K562 (cell line): ENCODE measurements around the gene ENTPD3. TPM values are rescaled to one million over a fixed set of nuclear protein-coding genes. Genes with fewer than 3 reads are reported as not detected.

Experiments
- DLX4 ChIP-seq: fragments of 250-450 bp; sonication (Bioruptor Pico); IDR thresholded peaks from 2 replicates; pipeline ENCODE4 v1.6.1; 2021; ENCODE audit warnings: mild to moderate bottlenecking
- ERF ChIP-seq: fragments of 450-650 bp; formaldehyde crosslinking; IDR thresholded peaks from 2 replicates; pipeline ENCODE4 v1.4.0; 2020; ENCODE audit warnings: mild to moderate bottlenecking, mixed read lengths
- FIP1L1 ChIP-seq: fragments of 200-400 bp; formaldehyde crosslinking; IDR thresholded peaks from 2 replicates; pipeline ENCODE4 v1.6.1; 2018; ENCODE audit warnings: mild to moderate bottlenecking, low read depth, low read length; ENCODE audit not compliant: poor library complexity, severe bottlenecking
- FOXA3 ChIP-seq, 2 experiments: fragments of 450-650 bp in 1 of 2; sonication (generic) in 1 of 2; formaldehyde crosslinking; IDR thresholded peaks in 1 of 2; conservative IDR thresholded peaks in 1 of 2; 2 replicates each; pipeline versions ENCODE4 v1.4.0 to v1.8.0; 2020 to 2022; ENCODE audit warnings: mild to moderate bottlenecking in 2 of 2, missing genetic modification reagents in 1 of 2
- FOXJ3 ChIP-seq: sonication (generic); formaldehyde crosslinking; IDR thresholded peaks from 2 replicates; pipeline ENCODE4 v1.4.0; 2020; ENCODE audit warnings: mild to moderate bottlenecking, missing genetic modification reagents
- GABPB2 ChIP-seq: fragments of 250-450 bp; sonication (Bioruptor Pico); conservative IDR thresholded peaks from 2 replicates; pipeline ENCODE4 v1.5.1; 2021; ENCODE audit warnings: mild to moderate bottlenecking
- HMGN3 ChIP-seq: IDR thresholded peaks from 2 replicates; pipeline ENCODE4 v1.6.1; 2011; ENCODE audit warnings: borderline replicate concordance, low read depth, mild to moderate bottlenecking, mixed read lengths, low read length; ENCODE audit not compliant: insufficient read length; ENCODE audit errors: extremely low read depth
- KAT8 ChIP-seq: fragments of 450-650 bp; IDR thresholded peaks from 2 replicates; pipeline ENCODE4 v1.6.1; 2016; ENCODE audit warnings: low read depth, mild to moderate bottlenecking
- KDM2B ChIP-seq: fragments of 250-450 bp; sonication (Bioruptor Pico); IDR thresholded peaks from 2 replicates; pipeline ENCODE4 v1.8.0; 2021; ENCODE audit warnings: mild to moderate bottlenecking, moderate library complexity
- KLF10 ChIP-seq: fragments of 250-450 bp; sonication (Bioruptor Pico); IDR thresholded peaks from 2 replicates; pipeline ENCODE4 v1.6.1; 2021; ENCODE audit warnings: matching md5 sums
- LARP7 ChIP-seq: fragments of 450-650 bp; IDR thresholded peaks from 2 replicates; pipeline ENCODE4 v1.6.1; 2016
- NFIX ChIP-seq: fragments of 250-450 bp; sonication (Bioruptor Pico); IDR thresholded peaks from 2 replicates; pipeline ENCODE4 v1.4.0; 2020; ENCODE audit warnings: low read depth, mild to moderate bottlenecking, moderate library complexity
- PHB ChIP-seq: fragments of 250-450 bp; sonication (Bioruptor Pico); IDR thresholded peaks from 2 replicates; pipeline ENCODE4 v1.5.0; 2021
- RNF2 ChIP-seq: sonication (generic); IDR thresholded peaks from 2 replicates; pipeline ENCODE4 v1.6.1; 2016
- SETDB1 ChIP-seq: IDR thresholded peaks from one replicate; pipeline ENCODE4 v1.6.1; 2012; ENCODE audit warnings: low read length, control low read depth, inconsistent platforms
- SIX5 ChIP-seq, 2 experiments: IDR thresholded peaks; 2 replicates each; pipeline ENCODE4 v1.6.1; 2011; ENCODE audit warnings: low read length in 2 of 2, borderline replicate concordance in 1 of 2, low read depth in 1 of 2, mild to moderate bottlenecking in 1 of 2, moderate library complexity in 1 of 2; ENCODE audit not compliant: insufficient read depth in 1 of 2
- SMC3 ChIP-seq: conservative IDR thresholded peaks from 2 replicates; pipeline ENCODE4 v1.6.1; 2011; ENCODE audit warnings: low read depth, low read length, improper control_type of control experiment; ENCODE audit not compliant: insufficient read depth
- SPI1 ChIP-seq: IDR thresholded peaks from 2 replicates; pipeline ENCODE4 v1.6.1; 2011; ENCODE audit warnings: low read depth, low read length, control low read depth, borderline replicate concordance
- SRF ChIP-seq, 2 experiments: fragments of 250-450, 450-650 bp in 1 of 2; sonication (Bioruptor Pico) in 1 of 2; sonication (generic) in 1 of 2; formaldehyde crosslinking; IDR thresholded peaks; 2 replicates each; pipeline versions ENCODE4 v1.5.0 to v1.5.1; 2020 to 2022; ENCODE audit warnings: mild to moderate bottlenecking in 1 of 2, missing genetic modification reagents in 1 of 2
- TARDBP ChIP-seq: fragments of 450-650 bp; IDR thresholded peaks from 2 replicates; pipeline ENCODE4 v1.6.1; 2016
- TGIF2 ChIP-seq: sonication (generic); formaldehyde crosslinking; IDR thresholded peaks from 2 replicates; pipeline ENCODE4 v1.8.1; 2022; ENCODE audit warnings: mild to moderate bottlenecking, missing genetic modification reagents, moderate library complexity
- ZKSCAN3 ChIP-seq: fragments of 250-450 bp; sonication (Bioruptor Pico); IDR thresholded peaks from 2 replicates; pipeline ENCODE4 v1.4.0; 2020
- ZNF175 ChIP-seq: fragments of 200-800 bp; sonication (Bioruptor generic); IDR thresholded peaks from 2 replicates; pipeline ENCODE4 v1.6.1; 2016; ENCODE audit warnings: low read depth, mild to moderate bottlenecking, missing genetic modification characterization, missing compliant biosample characterization
- ZNF830 ChIP-seq: fragments of 250-450 bp; sonication (Bioruptor Pico); IDR thresholded peaks from 2 replicates; pipeline ENCODE4 v1.5.0; 2021; ENCODE audit warnings: mild to moderate bottlenecking
- polyA plus RNA-seq, 8 experiments: library from polyadenylated mRNA; depleted of rRNA in 4 of 8; stranded (reverse) in 5 of 8; unstranded in 3 of 8; fragments of >200 nt; fragmentation: Nextera tagmentation in 2 of 8; fragmentation: Illumina TruSeq in 1 of 8; extraction: Ambion mirVana in 2 of 8; extraction: Trizol in 1 of 8; gene quantifications; 2 replicates each; pipeline versions ENCODE4 v1.2.1 to v1.2.3, GENCODE V29; 2011 to 2014; ENCODE audit warnings: inconsistent platforms in 1 of 8, missing spikeins in 1 of 8
- total RNA-seq, 7 experiments: library from RNA; depleted of rRNA in 6 of 7; stranded (reverse); fragments of >200 nt in 6 of 7; fragmentation: Illumina TruSeq in 2 of 7; extraction: Trizol in 2 of 7; gene quantifications; 2 replicates each; pipeline versions ENCODE4 v1.2.1 to v1.2.3, GENCODE V29; 2011 to 2021; ENCODE audit warnings: low replicate concordance in 1 of 7
- TF ChIP-seq, protein P1 (sequence below): sonication (generic); IDR thresholded peaks from 2 replicates; pipeline ENCODE4 v1.6.1; 2016
- TF ChIP-seq, protein P2 (sequence below): fragments of 450-650 bp; IDR thresholded peaks from 2 replicates; pipeline ENCODE4 v1.6.1; 2016; ENCODE audit warnings: low read depth, mild to moderate bottlenecking, moderate library complexity
- TF ChIP-seq, protein P3 (sequence below): sonication (generic); formaldehyde crosslinking; IDR thresholded peaks from 2 replicates; pipeline ENCODE4 v1.9.0; 2022; ENCODE audit warnings: mild to moderate bottlenecking, missing genetic modification reagents

Gene ENTPD3
- total and polyA plus RNA-seq, 9 of the 15 experiments (the other 6 are each of a cell fraction or from before 2014, with no cell fraction given), result 0.23 to 2.1 (median 0.58) TPM

DNA sequence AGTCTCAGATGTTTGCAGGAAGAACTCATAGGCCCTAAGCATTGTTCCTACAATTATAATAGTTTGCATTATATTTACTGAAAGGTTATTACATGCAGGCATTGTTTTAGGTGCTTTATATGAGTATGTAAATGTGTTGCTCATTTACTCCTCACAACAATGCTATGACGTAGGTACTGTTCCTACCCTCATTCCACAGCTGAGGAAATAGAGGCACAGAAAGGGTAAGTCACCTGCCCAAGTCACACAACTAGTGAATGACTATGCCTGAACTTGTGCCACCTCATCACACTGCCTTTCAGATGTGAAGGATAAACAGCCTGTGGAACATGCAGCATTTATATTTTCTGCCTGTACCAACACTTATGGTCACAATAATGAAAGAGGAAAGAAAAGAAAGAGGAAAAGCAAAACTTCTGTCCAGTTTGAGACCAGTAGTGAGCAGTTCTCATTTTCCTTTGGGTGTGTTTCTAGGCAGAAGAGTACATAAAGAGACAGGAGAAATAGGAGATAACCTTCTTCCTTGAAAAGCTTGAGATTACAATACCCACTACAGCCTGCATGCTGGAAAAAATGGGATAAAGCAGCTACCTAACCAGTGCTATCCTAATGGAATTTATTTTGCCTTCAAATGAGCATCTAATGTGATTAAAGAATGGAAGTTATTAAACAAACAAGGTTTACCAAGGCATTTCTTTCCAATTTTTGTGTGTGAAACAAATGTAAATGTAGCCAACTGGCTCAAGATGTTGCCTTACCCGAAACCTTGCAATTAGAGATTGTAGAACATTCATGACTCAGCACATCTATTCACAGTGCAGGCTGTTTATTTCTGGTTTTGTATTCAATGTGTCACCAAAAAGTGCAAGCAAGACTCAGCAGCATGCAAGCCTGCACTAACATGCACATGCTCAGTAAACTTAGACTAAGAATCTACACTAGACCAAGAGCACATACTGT is 20.5 kb upstream of the ENTPD3 start (continued):
- TF ChIP-seq KDM2B (CRISPR knock-in tag), result no peak
- TF ChIP-seq DLX4 (CRISPR knock-in tag), result no peak
- no peak for TF ChIP-seq FIP1L1
- TF ChIP-seq LARP7, result no peak
- no peak for TF ChIP-seq TGIF2 (CRISPR knock-in tag)
- no peak for TF ChIP-seq RNF2
- TF ChIP-seq NFIX, result no peak
- TF ChIP-seq FOXA3 (CRISPR knock-in tag; conservative IDR thresholded peaks at IDR 0.05 in 1 of 2, IDR thresholded peaks at IDR 0.05 in 1 of 2), result no peak
- TF ChIP-seq SRF (CRISPR knock-in tag; IDR thresholded peaks at IDR 0.05), result no peak
- TF ChIP-seq ZNF175 (CRISPR knock-in tag), result 0 out of 2 replicates have a peak, but pooled peaks have one; percentile 34
- TF ChIP-seq SMC3, result no peak
- TF ChIP-seq, protein P1, sequence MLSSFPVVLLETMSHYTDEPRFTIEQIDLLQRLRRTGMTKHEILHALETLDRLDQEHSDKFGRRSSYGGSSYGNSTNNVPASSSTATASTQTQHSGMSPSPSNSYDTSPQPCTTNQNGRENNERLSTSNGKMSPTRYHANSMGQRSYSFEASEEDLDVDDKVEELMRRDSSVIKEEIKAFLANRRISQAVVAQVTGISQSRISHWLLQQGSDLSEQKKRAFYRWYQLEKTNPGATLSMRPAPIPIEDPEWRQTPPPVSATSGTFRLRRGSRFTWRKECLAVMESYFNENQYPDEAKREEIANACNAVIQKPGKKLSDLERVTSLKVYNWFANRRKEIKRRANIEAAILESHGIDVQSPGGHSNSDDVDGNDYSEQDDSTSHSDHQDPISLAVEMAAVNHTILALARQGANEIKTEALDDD, result no peak
- TF ChIP-seq ZNF830 (CRISPR knock-in tag), result no peak
- TF ChIP-seq, protein P2, sequence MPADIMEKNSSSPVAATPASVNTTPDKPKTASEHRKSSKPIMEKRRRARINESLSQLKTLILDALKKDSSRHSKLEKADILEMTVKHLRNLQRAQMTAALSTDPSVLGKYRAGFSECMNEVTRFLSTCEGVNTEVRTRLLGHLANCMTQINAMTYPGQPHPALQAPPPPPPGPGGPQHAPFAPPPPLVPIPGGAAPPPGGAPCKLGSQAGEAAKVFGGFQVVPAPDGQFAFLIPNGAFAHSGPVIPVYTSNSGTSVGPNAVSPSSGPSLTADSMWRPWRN, result no peak
- TF ChIP-seq, protein P3, sequence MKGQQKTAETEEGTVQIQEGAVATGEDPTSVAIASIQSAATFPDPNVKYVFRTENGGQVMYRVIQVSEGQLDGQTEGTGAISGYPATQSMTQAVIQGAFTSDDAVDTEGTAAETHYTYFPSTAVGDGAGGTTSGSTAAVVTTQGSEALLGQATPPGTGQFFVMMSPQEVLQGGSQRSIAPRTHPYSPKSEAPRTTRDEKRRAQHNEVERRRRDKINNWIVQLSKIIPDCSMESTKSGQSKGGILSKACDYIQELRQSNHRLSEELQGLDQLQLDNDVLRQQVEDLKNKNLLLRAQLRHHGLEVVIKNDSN (CRISPR knock-in tag), result no peak
- no peak for TF ChIP-seq SETDB1
- TF ChIP-seq ERF (CRISPR knock-in tag), result no peak
- TF ChIP-seq TARDBP, result no peak
- TF ChIP-seq SIX5 (IDR thresholded peaks at IDR 0.05; ENCODE audit: borderline replicate concordance in 1 of 2, insufficient read depth in 1 of 2, low read depth in 1 of 2, low read length in 2 of 2), result no peak
- no peak for TF ChIP-seq HMGN3
- TF ChIP-seq FOXJ3 (CRISPR knock-in tag), result no peak
- TF ChIP-seq KAT8, result no peak
- TF ChIP-seq SPI1, result no peak
- no peak for TF ChIP-seq PHB (CRISPR knock-in tag)
- TF ChIP-seq GABPB2 (CRISPR knock-in tag), result no peak
- TF ChIP-seq KLF10 (CRISPR knock-in tag), result no peak
- TF ChIP-seq ZKSCAN3 (CRISPR knock-in tag), result no peak
